Endothelial cell of umbilical vein (primary cell): ENCODE measurements around the gene TMIE. TPM values are rescaled to one million over a fixed set of nuclear protein-coding genes. Genes with fewer than 3 reads are reported as not detected.

ENCODE experiments used
- BruUV-seq: library from RNA; stranded (reverse); fragments of 400-500 nt; replicated peaks from 2 replicates; lab custom pipeline; 2021; lab: Mats Ljungman, UMichigan
- CTCF ChIA-PET: fragments of 300-600, 350-600 bp; sonication (Branson Sonifier 250); formaldehyde crosslinking; loops from one replicate; lab custom pipeline; 2021; ENCODE audit warnings: antibody characterized with exemption, inconsistent platforms; lab: Charles Lee
- POLR2A ChIA-PET: fragments of 300-600, 350-600 bp; sonication (Branson Sonifier 250); formaldehyde crosslinking; loops from one replicate; lab custom pipeline; 2021; ENCODE audit warnings: antibody characterized with exemption, inconsistent platforms; lab: Charles Lee
- DNase-seq: peaks from one replicate; pipeline ENCODE4 v3.0.0-alpha.2; 2011; ENCODE audit warnings: low read depth, low spot score
- FAIRE-seq: peaks from 2 replicates; lab custom pipeline; 2011; peaks lifted over from hg19 to GRCh38; lab: Jason Lieb, UNC
- H2AFZ ChIP-seq: 2 replicates; pipeline ENCODE4 v1.6.0; 2012; ENCODE audit warnings: low read depth, low read length, control low read depth, inconsistent platforms
- H3K27ac ChIP-seq: 2 replicates; pipeline ENCODE4 v1.5.1; 2011; ENCODE audit warnings: low read depth, mild to moderate bottlenecking, control low read depth, low read length, moderate library complexity; ENCODE audit not compliant: insufficient read depth
- H3K27me3 ChIP-seq, 2 experiments: 2 replicates each; pipeline versions ENCODE4 v1.6.0 to v1.6.1; 2011; ENCODE audit warnings: low read length in 2 of 2, mixed read lengths in 1 of 2; ENCODE audit not compliant: control insufficient read depth in 2 of 2, insufficient read depth in 2 of 2
- H3K36me3 ChIP-seq, 2 experiments: 2 replicates in 1 of 2; 3 replicates in 1 of 2; pipeline ENCODE4 v1.5.1; 2011; ENCODE audit warnings: low read length in 2 of 2, mild to moderate bottlenecking in 1 of 2, moderate library complexity in 1 of 2; ENCODE audit not compliant: control insufficient read depth in 2 of 2, insufficient read depth in 2 of 2; ENCODE audit errors: extremely low read depth in 1 of 2
- H3K4me1 ChIP-seq: 3 replicates; pipeline ENCODE4 v1.5.1; 2011; ENCODE audit warnings: mild to moderate bottlenecking, low read length; ENCODE audit not compliant: control insufficient read depth, insufficient read depth; ENCODE audit errors: extremely low read depth
- H3K4me2 ChIP-seq: 2 replicates; pipeline ENCODE4 v1.6.1; 2011; ENCODE audit warnings: low read length, control low read depth, mixed read lengths; ENCODE audit not compliant: insufficient read depth
- H3K4me3 ChIP-seq, 3 experiments: fragments of 200-600 bp in 1 of 3; sonication (generic), shearing (Covaris generic) in 1 of 3; replicated peaks in 1 of 3; 2 replicates each; pipeline ENCODE4 v1.5.1; 2011 to 2016; ENCODE audit warnings: control low read depth in 3 of 3, low read length in 3 of 3, mild to moderate bottlenecking in 2 of 3, inconsistent platforms in 1 of 3, low read depth in 1 of 3, moderate library complexity in 1 of 3; ENCODE audit not compliant: insufficient read depth in 1 of 3
- H3K79me2 ChIP-seq: 2 replicates; pipeline ENCODE4 v1.6.0; 2012; ENCODE audit warnings: low read length, inconsistent platforms; ENCODE audit not compliant: control insufficient read depth, insufficient read depth
- H3K9ac ChIP-seq: replicated peaks from 2 replicates; pipeline ENCODE3; 2011; ENCODE audit warnings: low read length, control low read depth; ENCODE audit not compliant: insufficient read depth; ENCODE audit errors: extremely low read depth
- H3K9me1 ChIP-seq: replicated peaks from 3 replicates; pipeline ENCODE4 v1.6.0; 2011; ENCODE audit warnings: mild to moderate bottlenecking, low read length; ENCODE audit not compliant: control insufficient read depth, insufficient read depth; ENCODE audit errors: extremely low read depth
- H3K9me3 ChIP-seq: replicated peaks from 2 replicates; pipeline ENCODE4 v1.5.1; 2012; ENCODE audit warnings: low read length, inconsistent platforms; ENCODE audit not compliant: control insufficient read depth, insufficient read depth
- H4K20me1 ChIP-seq: replicated peaks from 2 replicates; pipeline ENCODE3; 2011; ENCODE audit warnings: mild to moderate bottlenecking, low read length; ENCODE audit not compliant: control insufficient read depth, insufficient read depth; ENCODE audit errors: extremely low read depth
- EZH2 ChIP-seq: IDR thresholded peaks from 2 replicates; pipeline ENCODE4 v1.6.1; 2012; ENCODE audit warnings: borderline replicate concordance, low read depth, mild to moderate bottlenecking, moderate library complexity, low read length, inconsistent platforms; ENCODE audit not compliant: severe bottlenecking
- FOS ChIP-seq: IDR thresholded peaks from 2 replicates; pipeline ENCODE4 v1.6.1; 2011; ENCODE audit warnings: mild to moderate bottlenecking, low read length, moderate library complexity, borderline replicate concordance; ENCODE audit not compliant: insufficient read depth
- GATA2 ChIP-seq: IDR thresholded peaks from 2 replicates; pipeline ENCODE4 v1.7.0; 2011; ENCODE audit warnings: low read depth, mild to moderate bottlenecking, moderate library complexity, mixed read lengths, low read length; ENCODE audit not compliant: insufficient read length, insufficient read depth
- JUN ChIP-seq: IDR thresholded peaks from 2 replicates; pipeline ENCODE4 v1.6.1; 2011; ENCODE audit warnings: borderline replicate concordance, low read depth; ENCODE audit not compliant: insufficient read length, insufficient read depth
- MYC ChIP-seq: IDR thresholded peaks from one replicate; pipeline ENCODE4 v1.6.1; 2011; ENCODE audit warnings: mild to moderate bottlenecking, low read depth, low read length
- POLR2A ChIP-seq: IDR thresholded peaks from 2 replicates; pipeline ENCODE4 v1.6.1; 2012; ENCODE audit warnings: low read depth, mild to moderate bottlenecking, control low read depth, low read length
- POLR2AphosphoS5 ChIP-seq: IDR thresholded peaks from 2 replicates; pipeline ENCODE4 v1.6.1; 2012; ENCODE audit warnings: low read depth, mild to moderate bottlenecking, control low read depth, low read length, moderate library complexity; ENCODE audit not compliant: insufficient read depth
- dilution Hi-C: fragments of 300-500 bp; cut with MboI; formaldehyde crosslinking; loops from one replicate; pipeline ENCODE4 v1.15.0; 2019; ENCODE audit warnings: low sequenced_read_pairs; ENCODE audit not compliant: extremely low pct_ligation_motif_present
- intact Hi-C: fragments of 100-400 bp; cut with micrococcal nuclease; formaldehyde crosslinking; loops from one replicate; pipeline ENCODE4 v1.10.0; 2022
- polyA plus RNA-seq, 4 experiments: library from polyadenylated mRNA; depleted of rRNA in 3 of 4; stranded (reverse) in 3 of 4; unstranded in 1 of 4; fragments of >200 nt; gene quantifications; 2 replicates each; pipeline versions ENCODE4 v1.2.1 to v1.2.3, GENCODE V29; 2011 to 2012; ENCODE audit warnings: missing spikeins in 1 of 4
- total RNA-seq: library from RNA; stranded (reverse); gene quantifications from 2 replicates; pipeline ENCODE4 v1.2.3, GENCODE V29; 2021
- TF ChIP-seq, protein P1 (sequence below), 2 donors: IDR thresholded peaks; 1 replicate in 1 of 2; 2 replicates in 1 of 2; pipeline ENCODE4 v1.5.1; 2011; ENCODE audit warnings: low read length in 2 of 2, mild to moderate bottlenecking in 2 of 2, moderate library complexity in 2 of 2, control low read depth in 1 of 2, inconsistent platforms in 1 of 2, low read depth in 1 of 2; ENCODE audit not compliant: insufficient read depth in 1 of 2; ENCODE audit errors: extremely low read depth in 1 of 2
- TF ChIP-seq, protein P2 (sequence below): IDR thresholded peaks from 2 replicates; pipeline ENCODE4 v1.6.1; 2011; ENCODE audit not compliant: insufficient read depth, insufficient read length

Gene TMIE
- total and polyA plus RNA-seq, 2 donors (not counting 3 experiments of a cell fraction or from before 2014, with no cell fraction given): 0.15 to 0.27 TPM

DNA sequence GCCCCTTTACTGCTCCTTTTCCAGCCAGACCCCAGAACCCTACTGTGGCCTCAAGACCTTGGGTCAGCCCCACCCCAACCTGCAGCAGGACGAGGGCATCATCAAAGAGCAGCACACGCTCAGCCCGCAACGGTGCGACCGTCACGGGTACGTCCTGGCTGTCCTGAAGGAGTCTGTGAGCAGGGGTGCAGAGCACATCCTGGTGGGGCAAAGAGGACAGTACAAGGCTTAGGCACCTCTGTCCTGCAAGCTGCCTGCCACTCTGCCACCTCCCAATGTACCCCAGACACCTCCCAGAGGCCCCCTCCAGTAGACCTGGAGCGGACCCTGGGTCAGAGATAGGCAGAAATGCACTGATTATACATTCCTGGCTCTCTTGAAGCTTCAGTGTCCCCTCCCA is 15.7 kb upstream of the TMIE start:
- Histone ChIP-seq H3K4me3 (no peak overlapping the region), H3K4me1 (no peaks in the 10 kb centered on the region), H3K27ac (no peak overlapping the region), H3K9me1 (no peaks in the 10 kb centered on the region), H3K9me3 (no peaks in the 10 kb centered on the region), H3K27me3 (no peaks in the 10 kb centered on the region), H3K79me2 (no peaks in the 10 kb centered on the region), H3K9ac (no peak overlapping the region), H4K20me1 (no peaks in the 10 kb centered on the region), H3K4me2 (no peak overlapping the region), H2AFZ (no peak overlapping the region), H3K36me3 (no peaks in the 10 kb centered on the region)
- POLR2A ChIA-PET: no interaction called here
- FAIRE-seq (no peak), DNase-seq (no peak)
- dilution Hi-C loops (no loop called here), intact Hi-C loops (no loop called here)
- TF ChIP-seq MYC (no peak), POLR2A (no peak), JUN (no peak), EZH2 (no peak)
- TF ChIP-seq, protein P1, sequence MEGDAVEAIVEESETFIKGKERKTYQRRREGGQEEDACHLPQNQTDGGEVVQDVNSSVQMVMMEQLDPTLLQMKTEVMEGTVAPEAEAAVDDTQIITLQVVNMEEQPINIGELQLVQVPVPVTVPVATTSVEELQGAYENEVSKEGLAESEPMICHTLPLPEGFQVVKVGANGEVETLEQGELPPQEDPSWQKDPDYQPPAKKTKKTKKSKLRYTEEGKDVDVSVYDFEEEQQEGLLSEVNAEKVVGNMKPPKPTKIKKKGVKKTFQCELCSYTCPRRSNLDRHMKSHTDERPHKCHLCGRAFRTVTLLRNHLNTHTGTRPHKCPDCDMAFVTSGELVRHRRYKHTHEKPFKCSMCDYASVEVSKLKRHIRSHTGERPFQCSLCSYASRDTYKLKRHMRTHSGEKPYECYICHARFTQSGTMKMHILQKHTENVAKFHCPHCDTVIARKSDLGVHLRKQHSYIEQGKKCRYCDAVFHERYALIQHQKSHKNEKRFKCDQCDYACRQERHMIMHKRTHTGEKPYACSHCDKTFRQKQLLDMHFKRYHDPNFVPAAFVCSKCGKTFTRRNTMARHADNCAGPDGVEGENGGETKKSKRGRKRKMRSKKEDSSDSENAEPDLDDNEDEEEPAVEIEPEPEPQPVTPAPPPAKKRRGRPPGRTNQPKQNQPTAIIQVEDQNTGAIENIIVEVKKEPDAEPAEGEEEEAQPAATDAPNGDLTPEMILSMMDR (IDR thresholded peaks at IDR 0.05; ENCODE audit: extremely low read depth in 1 of 2, insufficient read depth in 1 of 2, low read depth in 1 of 2, low read length in 2 of 2): no peak
- BruUV-seq: no TSS peak
- CTCF ChIA-PET: no interaction called here

DNA sequence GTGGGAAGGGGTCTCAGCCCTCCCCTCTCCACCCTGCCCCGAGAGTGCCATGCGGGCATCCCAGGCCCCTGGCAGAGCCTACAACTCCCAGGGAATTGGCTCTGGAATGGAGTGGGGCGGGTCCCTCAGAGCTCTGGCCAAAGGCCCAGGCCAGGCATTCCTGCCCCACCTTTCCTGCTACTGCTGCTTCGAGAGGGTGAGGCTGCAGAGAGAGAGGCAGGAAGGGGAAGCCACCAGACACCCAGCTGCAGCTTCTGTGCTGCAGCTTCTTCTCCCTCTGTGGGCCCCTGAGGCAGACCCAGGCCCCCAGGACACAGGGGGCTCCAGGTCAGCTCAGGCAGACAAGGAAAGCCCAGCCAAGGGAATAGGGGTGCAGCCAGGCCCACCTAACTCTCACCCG is 10.4 kb upstream of the TMIE start:
- DNase-seq: no peak
- Histone ChIP-seq H3K27ac (no peak overlapping the region), H3K27me3 (no peaks in the 10 kb centered on the region), H3K79me2 (no peaks in the 10 kb centered on the region), H3K9me3 (no peaks in the 10 kb centered on the region), H4K20me1 (no peaks in the 10 kb centered on the region), H3K36me3 (no peaks in the 10 kb centered on the region), H3K4me3 (no peak overlapping the region), H3K4me1 (peaks cover 17% of the 10 kb centered on the region), H3K4me2 (no peak overlapping the region), H3K9ac (no peak overlapping the region), H2AFZ (no peak overlapping the region), H3K9me1 (no peaks in the 10 kb centered on the region)
- POLR2A ChIA-PET: no interaction called here
- intact Hi-C loops (no loop called here), dilution Hi-C loops (no loop called here)
- no TSS peak for BruUV-seq
- CTCF ChIA-PET: no interaction called here
- TF ChIP-seq POLR2AphosphoS5: no peak
- TF ChIP-seq, protein P2, sequence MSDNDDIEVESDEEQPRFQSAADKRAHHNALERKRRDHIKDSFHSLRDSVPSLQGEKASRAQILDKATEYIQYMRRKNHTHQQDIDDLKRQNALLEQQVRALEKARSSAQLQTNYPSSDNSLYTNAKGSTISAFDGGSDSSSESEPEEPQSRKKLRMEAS: no peak
- TF ChIP-seq, protein P1 (IDR thresholded peaks at IDR 0.05; ENCODE audit: extremely low read depth in 1 of 2, insufficient read depth in 1 of 2, low read depth in 1 of 2, low read length in 2 of 2): no peak
- no peak for TF ChIP-seq POLR2A
- TF ChIP-seq GATA2: no peak
- TF ChIP-seq FOS: no peak
- no peak for TF ChIP-seq EZH2
- TF ChIP-seq JUN: no peak
- TF ChIP-seq MYC: no peak
- FAIRE-seq: no peak
